HFF-Myc (cell line): ENCODE results near the gene HBA2.
"Not testable (repeated sequence)": the region's sequence is repeated elsewhere in the genome, so short reads cannot be mapped to it uniquely, and the experiment has no call there.

ENCODE experiments used
- DNase-seq: peaks from one replicate; pipeline ENCODE4 v3.0.0-alpha.2; 2011; ENCODE audit warnings: low read depth; ENCODE audit errors: extremely low read depth
- H3K4me3 ChIP-seq: replicated peaks from 2 replicates; pipeline ENCODE4 v1.5.1; 2011; ENCODE audit warnings: low read depth, mild to moderate bottlenecking, control low read depth, low read length
- TF ChIP-seq, protein P1 (sequence below): IDR thresholded peaks from 2 replicates; pipeline ENCODE4 v1.5.1; 2012; ENCODE audit warnings: mild to moderate bottlenecking, low read depth, low read length, control low read depth; ENCODE audit errors: missing control alignments

The HBA2 gene

DNA sequence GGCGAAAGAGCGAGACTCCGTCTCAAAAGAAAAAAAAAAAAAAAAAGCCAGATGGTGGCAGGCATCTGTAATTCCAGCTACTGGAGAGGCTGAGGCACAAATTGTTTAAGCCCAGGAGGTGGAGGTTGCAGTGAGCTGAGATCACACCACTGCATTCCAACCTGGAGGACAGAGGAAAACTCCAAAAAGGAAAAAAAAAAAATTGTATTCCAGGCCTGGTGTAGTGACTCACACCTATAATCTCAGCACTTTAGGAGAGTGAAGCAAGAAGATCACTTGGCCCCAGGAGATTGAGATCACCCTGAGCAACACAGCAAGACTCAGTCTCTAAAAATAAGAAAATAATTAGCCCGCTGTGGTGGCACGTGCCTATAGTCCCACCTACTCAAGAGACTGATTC is 27.7 kb downstream of the HBA2 start:
- DNase-seq = no peak
- TF ChIP-seq, protein P1, sequence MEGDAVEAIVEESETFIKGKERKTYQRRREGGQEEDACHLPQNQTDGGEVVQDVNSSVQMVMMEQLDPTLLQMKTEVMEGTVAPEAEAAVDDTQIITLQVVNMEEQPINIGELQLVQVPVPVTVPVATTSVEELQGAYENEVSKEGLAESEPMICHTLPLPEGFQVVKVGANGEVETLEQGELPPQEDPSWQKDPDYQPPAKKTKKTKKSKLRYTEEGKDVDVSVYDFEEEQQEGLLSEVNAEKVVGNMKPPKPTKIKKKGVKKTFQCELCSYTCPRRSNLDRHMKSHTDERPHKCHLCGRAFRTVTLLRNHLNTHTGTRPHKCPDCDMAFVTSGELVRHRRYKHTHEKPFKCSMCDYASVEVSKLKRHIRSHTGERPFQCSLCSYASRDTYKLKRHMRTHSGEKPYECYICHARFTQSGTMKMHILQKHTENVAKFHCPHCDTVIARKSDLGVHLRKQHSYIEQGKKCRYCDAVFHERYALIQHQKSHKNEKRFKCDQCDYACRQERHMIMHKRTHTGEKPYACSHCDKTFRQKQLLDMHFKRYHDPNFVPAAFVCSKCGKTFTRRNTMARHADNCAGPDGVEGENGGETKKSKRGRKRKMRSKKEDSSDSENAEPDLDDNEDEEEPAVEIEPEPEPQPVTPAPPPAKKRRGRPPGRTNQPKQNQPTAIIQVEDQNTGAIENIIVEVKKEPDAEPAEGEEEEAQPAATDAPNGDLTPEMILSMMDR = no peak
- no peak overlapping the region for H3K4me3 ChIP-seq

DNA sequence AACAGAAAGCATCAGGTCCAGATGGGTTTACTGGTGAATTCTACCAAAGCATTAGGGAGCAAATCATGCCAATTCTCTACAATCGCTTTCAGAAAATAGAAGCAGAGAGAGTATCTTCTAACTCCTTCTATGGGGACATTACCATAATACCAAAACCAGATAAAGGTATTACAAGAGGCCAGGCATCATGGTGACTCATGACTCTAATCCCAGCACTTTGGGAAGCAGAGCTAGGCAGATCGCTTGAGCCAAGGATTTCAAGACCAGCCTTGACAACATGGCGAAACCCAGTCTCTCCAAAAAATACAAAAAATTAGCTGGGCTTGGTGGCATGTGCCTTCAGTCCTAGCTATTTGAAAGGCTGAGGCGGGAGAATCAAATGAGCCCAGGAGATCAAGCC is 30.6 kb downstream of the HBA2 start:
- TF ChIP-seq, protein P1 = no peak

DNA sequence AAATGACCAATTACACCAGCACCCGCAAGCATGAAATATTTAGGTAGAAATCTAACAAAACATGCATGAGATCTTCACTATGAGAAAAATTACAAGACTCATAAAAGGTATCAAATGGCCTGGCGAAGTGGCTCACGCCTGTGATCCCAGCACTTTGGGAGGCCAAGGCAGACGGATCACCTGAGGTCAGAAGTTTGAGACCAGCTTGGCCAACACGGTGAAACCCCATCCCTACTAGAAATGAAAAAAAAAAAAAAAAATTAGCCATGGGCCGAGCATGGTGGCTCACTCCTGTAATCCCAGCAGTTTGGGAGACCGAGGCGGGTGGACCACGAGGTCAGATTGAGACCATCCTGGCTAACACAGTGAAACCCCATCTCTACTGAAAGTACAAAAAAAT is 31.4 kb downstream of the HBA2 start:
- DNase-seq, H3K4me3 ChIP-seq: not testable (repeated sequence)

More for the DNA sequence above, 30.6 kb downstream of the HBA2 start:
- no peak overlapping the region for H3K4me3 ChIP-seq
- DNase-seq = no peak

DNA sequence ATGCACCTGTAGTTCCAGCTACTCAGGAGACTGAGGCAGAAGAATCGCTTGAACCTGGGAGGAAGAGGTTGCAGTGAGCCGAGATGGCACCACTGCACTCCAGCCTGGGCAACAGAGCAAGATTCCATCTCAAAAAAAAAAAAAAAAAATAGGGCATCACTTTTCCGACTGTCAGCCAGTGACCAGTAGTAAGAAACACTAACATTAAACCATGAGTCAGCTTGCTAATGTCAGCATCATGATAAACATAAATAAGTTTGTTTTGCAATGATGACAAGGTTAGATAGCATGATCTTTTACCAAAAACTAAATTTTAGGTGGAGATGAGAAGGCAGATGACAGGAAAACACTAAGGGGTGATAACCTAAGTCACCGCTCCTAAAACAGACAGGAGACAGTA is 36.7 kb downstream of the HBA2 start:
- DNase-seq, H3K4me3 ChIP-seq: not testable (repeated sequence)

DNA sequence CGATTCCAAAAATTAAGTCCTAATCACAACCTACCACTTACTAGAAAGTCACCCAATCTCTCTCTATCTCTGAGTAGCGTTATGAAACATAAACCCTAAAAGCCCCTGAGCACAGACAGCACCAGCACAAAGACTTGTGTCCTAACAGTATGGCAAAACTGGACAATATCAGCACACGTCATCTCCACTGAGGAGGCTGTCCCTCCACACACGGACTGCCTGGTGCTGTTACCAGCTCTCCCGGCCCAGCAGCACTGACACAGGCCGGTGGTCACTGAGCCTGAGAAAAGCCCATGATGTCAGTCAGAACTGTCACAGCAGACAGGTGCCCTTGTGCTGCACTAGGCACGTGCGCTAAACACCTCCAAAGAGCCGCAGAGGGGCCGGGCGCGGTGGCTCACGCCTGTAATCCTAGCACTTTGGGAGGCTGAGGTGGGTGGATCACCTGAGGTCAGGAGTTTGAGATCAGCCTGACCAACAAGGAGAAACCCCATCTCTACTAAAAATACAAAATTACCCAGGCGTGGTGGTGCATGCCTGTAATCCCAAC is 39.0 kb downstream of the HBA2 start:
- not testable (repeated sequence) for DNase-seq, H3K4me3 ChIP-seq

DNA sequence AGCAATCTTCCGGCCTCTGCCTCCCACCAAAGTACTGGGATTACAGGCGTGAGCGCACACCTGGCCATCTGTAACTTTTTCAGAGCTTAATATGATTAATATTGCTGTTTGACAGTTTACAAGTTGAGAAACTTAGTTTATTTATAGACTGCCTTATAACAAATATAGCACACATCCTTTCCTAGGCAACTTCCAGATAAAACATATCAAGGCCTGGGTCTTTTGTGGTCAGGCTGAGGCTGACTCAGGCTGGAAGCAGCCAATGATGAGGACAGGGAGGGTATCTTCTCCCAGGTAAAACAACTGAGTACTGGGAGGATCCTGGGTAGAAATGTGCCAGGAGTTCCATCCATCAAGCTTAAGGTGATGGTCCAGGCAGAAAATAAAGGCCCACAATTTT is 40.3 kb downstream of the HBA2 start:
- TF ChIP-seq, protein P1 = no peak
- no peak overlapping the region for H3K4me3 ChIP-seq
- no peak for DNase-seq

DNA sequence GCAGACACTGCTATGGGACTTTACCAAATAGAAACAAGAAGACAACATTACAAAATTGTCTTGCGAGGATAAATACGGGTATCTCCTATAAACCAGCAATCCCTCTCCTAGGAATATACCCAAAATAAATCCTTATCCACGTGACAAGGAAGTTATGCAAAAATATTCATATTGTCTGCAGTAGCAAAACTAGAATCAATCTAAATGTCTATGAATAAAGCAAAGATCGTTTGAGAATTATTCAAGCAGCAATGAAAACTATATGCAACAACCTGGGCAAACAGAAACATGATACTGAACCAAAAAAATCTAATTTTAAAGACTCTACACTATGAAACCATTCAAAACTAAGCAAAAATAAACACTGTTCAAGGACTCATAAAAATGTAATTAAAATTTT is 47.3 kb downstream of the HBA2 start:
- no peak for DNase-seq
- no peak overlapping the region for H3K4me3 ChIP-seq
- TF ChIP-seq, protein P1 = no peak
